ENCODE data around the gene P2RX2.

The P2RX2 gene

DNA sequence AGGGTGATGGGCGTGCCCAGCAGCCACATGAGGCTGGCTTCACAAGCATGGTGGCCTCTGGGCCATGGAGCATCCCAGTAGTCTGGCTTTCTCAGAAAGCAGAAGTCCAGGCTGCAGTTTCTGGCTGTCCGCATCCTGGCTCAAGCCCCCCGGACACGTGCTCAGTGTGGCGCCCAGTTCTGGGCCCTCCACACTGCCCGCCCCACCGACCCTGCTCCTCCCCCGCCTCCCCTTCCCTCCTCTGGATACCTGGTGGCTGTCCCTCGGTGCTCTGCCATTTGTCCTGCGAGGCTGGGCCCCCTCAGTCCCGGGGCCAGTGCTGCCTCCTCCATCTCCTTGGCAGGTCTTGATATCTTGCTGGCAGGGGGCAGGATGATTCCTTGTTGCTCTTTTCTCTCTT lies 39.8 kb upstream of the P2RX2 start:
- H3K4me1 Mint-ChIP-seq: no peaks in the 10 kb centered on the region

GRCh38 chr12:132579744-132580143 lies 38.8 kb upstream of the P2RX2 start:
- peaks cover 31% of the 10 kb centered on the region for H3K36me3 Mint-ChIP-seq
- no peak overlapping the region for H3K27ac Mint-ChIP-seq
- no peaks in the 10 kb centered on the region for H3K27me3 Mint-ChIP-seq
- H3K4me1 Mint-ChIP-seq: no peaks in the 10 kb centered on the region
- DNase-seq (ENCODE audit: low spot score in 2 of 2) (no peak), ATAC-seq (ENCODE audit: low read depth) (no peak)
- no peak overlapping the region for H3K4me3 Mint-ChIP-seq
- H3K9me3 Mint-ChIP-seq: no peaks in the 10 kb centered on the region

More for the DNA sequence above, 39.8 kb upstream of the P2RX2 start:
- H3K27me3 Mint-ChIP-seq: no peaks in the 10 kb centered on the region
- H3K4me3 Mint-ChIP-seq: no peak overlapping the region
- no peak for ATAC-seq (ENCODE audit: low read depth)
- H3K9me3 Mint-ChIP-seq: no peaks in the 10 kb centered on the region
- H3K36me3 Mint-ChIP-seq: peaks cover 29% of the 10 kb centered on the region
- peak overlapping the region; percentile 26 for H3K27ac Mint-ChIP-seq
- no peak for DNase-seq (ENCODE audit: low spot score in 2 of 2)

DNA sequence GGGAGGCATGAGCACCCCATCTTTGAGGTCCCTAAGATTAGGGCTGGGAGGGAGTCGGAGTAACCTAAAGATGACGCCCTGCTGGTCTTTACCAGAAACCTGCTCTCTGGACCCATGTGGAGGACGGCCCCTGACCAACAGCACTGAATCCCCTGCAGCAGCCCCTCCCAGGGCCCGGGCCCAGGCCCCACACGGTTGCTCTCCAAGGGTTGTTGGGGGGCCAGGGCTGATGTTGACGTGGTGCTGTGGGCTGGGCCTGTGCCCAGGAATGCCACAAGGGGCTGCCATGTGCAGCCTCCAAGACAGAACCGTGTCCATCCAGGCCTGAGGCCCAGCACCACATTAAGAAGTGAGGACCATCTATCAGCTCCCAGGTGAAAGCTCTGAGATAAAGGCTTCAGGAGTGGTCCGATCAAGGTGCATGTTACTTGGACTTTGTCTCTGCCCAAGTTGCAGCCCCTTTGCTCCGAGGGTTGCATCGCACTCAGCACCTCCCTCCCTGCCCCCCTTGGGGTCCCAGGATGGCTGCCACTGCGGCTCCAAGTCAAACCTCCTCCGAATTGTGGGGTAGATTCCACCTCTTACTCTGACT lies 37.8 kb upstream of the P2RX2 start:
- Mint-ChIP-seq H3K27me3 (no peaks in the 10 kb centered on the region), H3K27ac (no peak overlapping the region), H3K9me3 (no peaks in the 10 kb centered on the region), H3K4me3 (no peak overlapping the region), H3K4me1 (no peaks in the 10 kb centered on the region), H3K36me3 (peaks cover 24% of the 10 kb centered on the region)
- ATAC-seq (ENCODE audit: low read depth) (no peak), DNase-seq (ENCODE audit: low spot score in 2 of 2) (no peak)

- H3K9me3 Mint-ChIP-seq: no peaks in the 10 kb centered on the region
- no peaks in the 10 kb centered on the region for H3K4me1 Mint-ChIP-seq
- DNase-seq (ENCODE audit: low spot score in 2 of 2) (no peak), ATAC-seq (ENCODE audit: low read depth) (no peak)
- no peak overlapping the region for H3K27ac Mint-ChIP-seq
- peaks cover under 1% of the 10 kb centered on the region for H3K27me3 Mint-ChIP-seq
- no peak overlapping the region for H3K4me3 Mint-ChIP-seq
- peaks cover 23% of the 10 kb centered on the region for H3K36me3 Mint-ChIP-seq
Observed at GRCh38 chr12:132581348-132582057, 37.1 kb upstream of the P2RX2 start.

DNA sequence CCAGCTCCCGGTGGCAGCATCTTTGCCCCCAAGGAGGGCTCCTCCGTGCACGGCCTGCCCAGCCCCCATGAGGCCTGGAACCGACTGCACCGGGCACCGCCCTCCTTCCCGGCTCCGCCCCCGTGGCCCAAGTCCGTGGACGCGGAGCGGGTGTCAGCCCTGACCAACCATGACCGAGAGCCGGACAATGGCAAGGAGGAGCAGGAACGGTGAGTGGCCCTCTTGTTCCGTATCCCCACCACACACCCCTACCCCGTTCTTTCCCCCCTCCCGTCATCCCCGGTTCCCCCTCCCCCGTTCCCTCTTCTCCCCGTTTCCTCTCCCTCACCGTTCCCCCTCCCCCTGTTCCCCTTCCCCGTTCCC lies 36.5 kb upstream of the P2RX2 start:
- peaks cover 21% of the 10 kb centered on the region for H3K36me3 Mint-ChIP-seq
- peaks cover 2% of the 10 kb centered on the region for H3K27me3 Mint-ChIP-seq
- DNase-seq (ENCODE audit: low spot score in 2 of 2) (no peak), ATAC-seq (ENCODE audit: low read depth) (no peak)
- H3K9me3 Mint-ChIP-seq: no peaks in the 10 kb centered on the region
- H3K4me1 Mint-ChIP-seq: no peaks in the 10 kb centered on the region
- H3K4me3 Mint-ChIP-seq: no peak overlapping the region
- H3K27ac Mint-ChIP-seq: no peak overlapping the region

- Mint-ChIP-seq H3K27ac (no peak overlapping the region), H3K9me3 (no peaks in the 10 kb centered on the region)
Observed at GRCh38 chr12:132582582-132583410, 35.8 kb upstream of the P2RX2 start.

DNA sequence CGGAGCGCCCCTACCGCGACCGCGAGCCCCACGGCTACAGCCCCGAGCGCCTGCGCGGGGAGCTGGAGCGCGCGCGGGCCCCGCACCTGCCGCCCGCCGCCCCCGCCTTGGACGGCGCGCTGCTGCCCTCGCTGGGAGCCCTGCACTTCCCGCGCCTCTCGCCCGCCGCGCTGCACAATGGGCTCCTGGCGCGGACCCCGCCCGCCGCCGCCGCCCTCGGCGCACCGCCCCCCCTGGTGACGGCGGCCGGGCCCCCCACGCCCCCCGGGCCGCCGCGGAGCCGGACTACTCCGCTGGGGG lies 35.2 kb upstream of the P2RX2 start:
- DNase-seq (ENCODE audit: low spot score in 2 of 2) (no peak), ATAC-seq (ENCODE audit: low read depth) (no peak)
- Mint-ChIP-seq H3K9me3 (no peaks in the 10 kb centered on the region), H3K4me1 (no peaks in the 10 kb centered on the region), H3K4me3 (no peak overlapping the region), H3K27me3 (peaks cover 2% of the 10 kb centered on the region), H3K27ac (no peak overlapping the region), H3K36me3 (peaks cover 18% of the 10 kb centered on the region)

More at GRCh38 chr12:132582582-132583410, 35.8 kb upstream of the P2RX2 start:
- DNase-seq (ENCODE audit: low spot score in 2 of 2): no peak
- H3K4me3 Mint-ChIP-seq: no peak overlapping the region
- peaks cover 2% of the 10 kb centered on the region for H3K27me3 Mint-ChIP-seq
- no peaks in the 10 kb centered on the region for H3K4me1 Mint-ChIP-seq
- H3K36me3 Mint-ChIP-seq: peaks cover 20% of the 10 kb centered on the region
- no peak for ATAC-seq (ENCODE audit: low read depth)

- H3K27ac Mint-ChIP-seq: no peak overlapping the region
- H3K36me3 Mint-ChIP-seq: peaks cover 16% of the 10 kb centered on the region
Observed at GRCh38 chr12:132583736-132584135, 34.8 kb upstream of the P2RX2 start.

DNA sequence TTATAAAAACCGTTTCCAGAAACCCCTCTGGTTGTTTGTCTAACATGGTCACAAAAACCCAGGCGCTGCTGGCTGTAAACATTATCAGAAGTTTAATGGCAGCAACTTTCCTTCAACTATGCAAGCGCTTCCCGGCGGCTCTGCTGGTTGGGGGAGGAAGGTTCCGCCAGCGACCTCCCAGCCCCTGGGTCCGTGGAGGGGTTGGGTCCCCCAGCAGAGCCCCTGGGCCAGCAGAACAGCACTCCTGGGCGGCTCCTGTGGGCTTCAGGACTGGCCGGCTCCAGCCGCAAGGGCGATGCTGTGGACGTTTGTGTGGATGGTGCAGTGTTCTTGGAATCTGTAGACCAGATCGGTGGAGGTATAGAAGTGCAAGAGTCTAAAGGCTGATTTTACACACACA lies 34.1 kb upstream of the P2RX2 start:
- H3K36me3 Mint-ChIP-seq: peaks cover 13% of the 10 kb centered on the region
- peaks cover 2% of the 10 kb centered on the region for H3K27me3 Mint-ChIP-seq
- DNase-seq (ENCODE audit: low spot score in 2 of 2): no peak
- no peak for ATAC-seq (ENCODE audit: low read depth)
- H3K4me3 Mint-ChIP-seq: no peak overlapping the region
- H3K27ac Mint-ChIP-seq: no peak overlapping the region
- no peaks in the 10 kb centered on the region for H3K4me1 Mint-ChIP-seq
- no peaks in the 10 kb centered on the region for H3K9me3 Mint-ChIP-seq

More at GRCh38 chr12:132583736-132584135, 34.8 kb upstream of the P2RX2 start:
- peaks cover 2% of the 10 kb centered on the region for H3K27me3 Mint-ChIP-seq
- no peaks in the 10 kb centered on the region for H3K4me1 Mint-ChIP-seq
- no peaks in the 10 kb centered on the region for H3K9me3 Mint-ChIP-seq
- no peak for ATAC-seq (ENCODE audit: low read depth)
- H3K4me3 Mint-ChIP-seq: no peak overlapping the region
- no peak for DNase-seq (ENCODE audit: low spot score in 2 of 2)

DNA sequence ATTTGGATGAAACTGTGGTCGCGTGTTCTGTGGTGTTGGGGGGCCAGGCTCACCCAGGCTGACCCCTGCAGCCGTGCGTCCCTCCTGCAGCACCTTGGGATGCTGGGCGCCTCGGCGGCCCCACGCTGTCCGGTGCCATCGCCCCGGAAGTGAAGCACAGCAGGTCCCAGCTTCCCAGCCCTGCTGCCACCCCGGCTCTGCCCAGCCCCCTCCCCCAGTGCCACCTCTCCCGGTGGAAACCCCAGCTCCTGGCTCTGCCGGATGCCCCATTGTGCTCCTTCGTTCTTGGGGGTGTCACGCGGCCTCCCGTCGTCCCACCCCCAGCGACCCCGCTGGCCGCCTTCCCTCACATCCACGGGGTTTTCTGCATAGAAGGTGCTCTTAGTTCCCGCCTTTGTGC lies 33.4 kb upstream of the P2RX2 start:
- Mint-ChIP-seq H3K27me3 (peaks cover 2% of the 10 kb centered on the region), H3K4me1 (no peaks in the 10 kb centered on the region), H3K36me3 (peaks cover 10% of the 10 kb centered on the region), H3K4me3 (no peak overlapping the region), H3K9me3 (no peaks in the 10 kb centered on the region), H3K27ac (no peak overlapping the region)
- ATAC-seq (ENCODE audit: low read depth) (no peak), DNase-seq (ENCODE audit: low spot score in 2 of 2) (no peak)

DNA sequence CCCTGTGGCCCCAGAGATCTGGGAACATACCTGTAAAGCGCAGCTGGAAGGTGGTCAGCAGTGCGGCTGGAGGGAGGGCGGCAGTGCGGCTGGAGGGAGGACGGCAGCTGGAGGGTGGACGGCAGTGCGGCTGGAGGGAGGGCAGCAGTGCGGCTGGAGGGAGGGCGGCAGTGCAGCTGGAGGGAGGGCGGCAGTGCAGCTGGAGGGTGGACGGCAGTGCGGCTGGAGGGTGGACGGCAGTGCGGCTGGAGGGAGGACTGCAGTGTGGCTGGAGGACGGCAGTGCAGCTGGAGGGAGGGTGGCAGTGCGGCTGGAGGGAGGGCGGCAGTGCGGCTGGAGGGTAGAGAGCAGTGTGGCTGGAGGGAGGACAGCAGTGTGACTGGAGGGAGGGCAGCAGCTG lies 31.6 kb upstream of the P2RX2 start:
- no peak overlapping the region for H3K4me3 Mint-ChIP-seq
- H3K36me3 Mint-ChIP-seq: peaks cover 5% of the 10 kb centered on the region
- peaks cover 2% of the 10 kb centered on the region for H3K27me3 Mint-ChIP-seq
- ATAC-seq (ENCODE audit: low read depth) (no peak), DNase-seq (ENCODE audit: low spot score in 2 of 2) (no peak)
- peak overlapping the region; percentile 84 for H3K27ac Mint-ChIP-seq
- H3K4me1 Mint-ChIP-seq: no peaks in the 10 kb centered on the region
- H3K9me3 Mint-ChIP-seq: no peaks in the 10 kb centered on the region

DNA sequence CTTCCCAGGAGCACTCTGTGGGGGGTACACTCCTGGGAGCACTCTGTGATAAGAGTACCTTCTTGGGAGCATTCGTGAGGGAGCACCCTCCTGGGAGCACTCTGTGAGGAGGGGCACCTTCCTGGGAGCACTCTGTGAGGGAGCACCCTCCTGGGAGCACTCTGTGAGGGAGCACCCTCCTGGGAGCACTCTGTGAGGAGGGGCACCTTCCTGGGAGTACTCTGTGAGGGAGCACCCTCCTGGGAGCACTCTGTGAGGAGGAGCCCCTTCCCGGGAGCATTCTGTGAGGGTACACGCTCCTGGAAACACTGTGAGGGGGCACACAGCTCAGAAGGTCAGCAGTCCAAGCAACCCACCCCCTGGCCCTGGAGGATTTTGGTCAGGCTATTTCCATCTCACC lies 30.8 kb upstream of the P2RX2 start:
- no peaks in the 10 kb centered on the region for H3K4me1 Mint-ChIP-seq
- no peaks in the 10 kb centered on the region for H3K9me3 Mint-ChIP-seq
- ATAC-seq (ENCODE audit: low read depth) (no peak), DNase-seq (ENCODE audit: low spot score in 2 of 2) (no peak)
- no peak overlapping the region for H3K4me3 Mint-ChIP-seq
- H3K27ac Mint-ChIP-seq: no peak overlapping the region
- peaks cover 5% of the 10 kb centered on the region for H3K36me3 Mint-ChIP-seq
- H3K27me3 Mint-ChIP-seq: peaks cover 6% of the 10 kb centered on the region

- no peak overlapping the region for H3K4me3 Mint-ChIP-seq
Observed at GRCh38 chr12:132588319-132588718, 30.3 kb upstream of the P2RX2 start.

GRCh38 chr12:132588821-132589669 lies 29.5 kb upstream of the P2RX2 start:
- Mint-ChIP-seq H3K4me3 (no peak overlapping the region), H3K27me3 (peaks cover 10% of the 10 kb centered on the region), H3K9me3 (no peaks in the 10 kb centered on the region), H3K36me3 (peaks cover under 1% of the 10 kb centered on the region), H3K4me1 (peaks cover 4% of the 10 kb centered on the region), H3K27ac (no peak overlapping the region)
- no peak for DNase-seq (ENCODE audit: low spot score in 2 of 2)
- ATAC-seq (ENCODE audit: low read depth): no peak

More at GRCh38 chr12:132588319-132588718, 30.3 kb upstream of the P2RX2 start:
- Mint-ChIP-seq H3K27me3 (peaks cover 7% of the 10 kb centered on the region), H3K4me1 (no peaks in the 10 kb centered on the region), H3K27ac (no peak overlapping the region), H3K36me3 (peaks cover 5% of the 10 kb centered on the region), H3K9me3 (no peaks in the 10 kb centered on the region)
- DNase-seq (ENCODE audit: low spot score in 2 of 2) (no peak), ATAC-seq (ENCODE audit: low read depth) (no peak)
